Measurements from ENCODE around the gene PDXP. TPM values are rescaled to one million over a fixed set of nuclear protein-coding genes. Genes with fewer than 3 reads are reported as not detected.

Gene PDXP
- total RNA-seq, 1 experiment from 2014 or later = 18.4 TPM

GRCh38 chr22:37713761-37714160, 55.2 kb downstream of the PDXP start:
- no peak for TF ChIP-seq CTCF (IDR thresholded peaks at IDR 0.05; ENCODE audit: unreplicated experiment)
- intact Hi-C loops (cut with micrococcal nuclease; ENCODE audit: unreplicated experiment) = no loop called here
- Mint-ChIP-seq H3K9me3 (ENCODE audit: low read depth, unreplicated experiment) (no peaks in the 10 kb centered on the region), H3K27me3 (ENCODE audit: unreplicated experiment) (no peaks in the 10 kb centered on the region), H3K4me1 (ENCODE audit: low read depth, unreplicated experiment) (peaks cover 7% of the 10 kb centered on the region), H3K36me3 (ENCODE audit: insufficient read depth, unreplicated experiment) (peaks cover 10% of the 10 kb centered on the region), H3K4me3 (ENCODE audit: low read depth, unreplicated experiment) (no peak overlapping the region), H3K27ac (ENCODE audit: unreplicated experiment) (no peak overlapping the region)
- no peak for DNase-seq
- no TSS peak for BruUV-seq (replicated peaks)
- CTCF ChIA-PET = interaction anchor here (0.9 kb wide), 1 partner anchor 150 kb away, joined by 3 read pairs; no protein-coding TSS in a partner anchor

- Mint-ChIP-seq H3K27ac (ENCODE audit: unreplicated experiment) (no peak overlapping the region), H3K9me3 (ENCODE audit: low read depth, unreplicated experiment) (no peaks in the 10 kb centered on the region), H3K4me3 (ENCODE audit: low read depth, unreplicated experiment) (no peak overlapping the region), H3K36me3 (ENCODE audit: insufficient read depth, unreplicated experiment) (peaks cover 10% of the 10 kb centered on the region), H3K27me3 (ENCODE audit: unreplicated experiment) (no peaks in the 10 kb centered on the region), H3K4me1 (ENCODE audit: low read depth, unreplicated experiment) (peaks cover 7% of the 10 kb centered on the region)
- no peak for DNase-seq
- BruUV-seq (replicated peaks) = no TSS peak
- no peak for TF ChIP-seq CTCF (IDR thresholded peaks at IDR 0.05; ENCODE audit: unreplicated experiment)
- intact Hi-C loops (cut with micrococcal nuclease; ENCODE audit: unreplicated experiment) = no loop called here
- CTCF ChIA-PET = no interaction called here
Observed at GRCh38 chr22:37714634-37715033, 56.1 kb downstream of the PDXP start.

GRCh38 chr22:37715760-37716159, 57.2 kb downstream of the PDXP start:
- CTCF ChIA-PET = no interaction called here
- BruUV-seq (replicated peaks) = no TSS peak
- H3K4me3 Mint-ChIP-seq (ENCODE audit: low read depth, unreplicated experiment) = no peak overlapping the region
- TF ChIP-seq CTCF (IDR thresholded peaks at IDR 0.05; ENCODE audit: unreplicated experiment) = no peak
- no peaks in the 10 kb centered on the region for H3K27me3 Mint-ChIP-seq (ENCODE audit: unreplicated experiment)
- no peak overlapping the region for H3K27ac Mint-ChIP-seq (ENCODE audit: unreplicated experiment)
- H3K36me3 Mint-ChIP-seq (ENCODE audit: insufficient read depth, unreplicated experiment) = peaks cover 6% of the 10 kb centered on the region
- no peaks in the 10 kb centered on the region for H3K9me3 Mint-ChIP-seq (ENCODE audit: low read depth, unreplicated experiment)
- intact Hi-C loops (cut with micrococcal nuclease; ENCODE audit: unreplicated experiment) = no loop called here
- DNase-seq = no peak
- peaks cover 3% of the 10 kb centered on the region for H3K4me1 Mint-ChIP-seq (ENCODE audit: low read depth, unreplicated experiment)

Other genes starting within 250 kb of the PDXP start
- 1.5 and 2.8 TPM in 2 replicates for gene ELFN2, start 231.2 kb upstream of the PDXP start, total RNA-seq (2022)
- gene MFNG, start 172.3 kb upstream of the PDXP start, total RNA-seq (2022) = 19.0 and 22.1 TPM in 2 replicates
- 40.5 and 49.2 TPM in 2 replicates for gene CARD10, start 139.3 kb upstream of the PDXP start, total RNA-seq (2022)
- gene CDC42EP1, start 98.2 kb upstream of the PDXP start, total RNA-seq (2022) = 156 and 162 TPM in 2 replicates
- gene LGALS2, start 78.6 kb upstream of the PDXP start, total RNA-seq (2022) = 0.90 and 1.2 TPM in 2 replicates
- 89.8 and 95.3 TPM in 2 replicates for gene GGA1, start 49.9 kb upstream of the PDXP start, total RNA-seq (2022)
- 13.0 and 17.6 TPM in 2 replicates for gene SH3BP1, start 19.1 kb upstream of the PDXP start, total RNA-seq (2022)
- gene LGALS1, start 16.9 kb downstream of the PDXP start, total RNA-seq (2022) = 61.4 and 72.3 TPM in 2 replicates
- gene NOL12, start 27.6 kb downstream of the PDXP start, total RNA-seq (2022) = 23.7 and 26.8 TPM in 2 replicates
- 85.3 and 86.5 TPM in 2 replicates for gene TRIOBP, start 38.3 kb downstream of the PDXP start, total RNA-seq (2022)
- gene GCAT, start 149.2 kb downstream of the PDXP start, total RNA-seq (2022) = 22.7 and 29.9 TPM in 2 replicates
- gene GALR3, start 164.7 kb downstream of the PDXP start, total RNA-seq (2022) = 0.31 TPM in 1 of 2 replicates, not detected in the other
- gene ANKRD54, start 185.6 kb downstream of the PDXP start, total RNA-seq (2022) = 23.9 and 27.1 TPM in 2 replicates
- gene EIF3L, start 190.7 kb downstream of the PDXP start, total RNA-seq (2022) = 287 and 402 TPM in 2 replicates
- 60.7 and 69.7 TPM in 2 replicates for gene MICALL1, start 247.6 kb downstream of the PDXP start, total RNA-seq (2022)

All from Calu3 (cell line).